ENCODE results near the gene SLC25A30.

Gene SLC25A30

GRCh38 chr13:45411221-45411620, 7.0 kb downstream of the SLC25A30 start:
- Histone ChIP-seq H3K27ac (ENCODE audit: low read depth, low read length) (no peak overlapping the region), H3K4me3 (ENCODE audit: insufficient read depth, low read length, poor library complexity, severe bottlenecking) (no peak overlapping the region), H3K9ac (ENCODE audit: low read length) (no peak overlapping the region), H3K9me2 (replicated peaks; ENCODE audit: insufficient read depth, low read length) (no peaks in the 10 kb centered on the region), H3K4me2 (ENCODE audit: low read depth, low read length, poor library complexity, severe bottlenecking) (no peak overlapping the region), H2AFZ (ENCODE audit: low read depth, low read length, severe bottlenecking) (no peak overlapping the region), H3K79me2 (ENCODE audit: insufficient read depth, low read length) (no peaks in the 10 kb centered on the region), H3K36me3 (ENCODE audit: low read length) (no peaks in the 10 kb centered on the region), H4K20me1 (ENCODE audit: low read depth, low read length) (no peaks in the 10 kb centered on the region), H3K27me3 (ENCODE audit: low read length) (no peaks in the 10 kb centered on the region), H3K9me3 (ENCODE audit: insufficient read depth, low read length) (no peaks in the 10 kb centered on the region), H3F3A (ENCODE audit: insufficient read depth) (no peaks in the 10 kb centered on the region)
- TF ChIP-seq, protein P1, sequence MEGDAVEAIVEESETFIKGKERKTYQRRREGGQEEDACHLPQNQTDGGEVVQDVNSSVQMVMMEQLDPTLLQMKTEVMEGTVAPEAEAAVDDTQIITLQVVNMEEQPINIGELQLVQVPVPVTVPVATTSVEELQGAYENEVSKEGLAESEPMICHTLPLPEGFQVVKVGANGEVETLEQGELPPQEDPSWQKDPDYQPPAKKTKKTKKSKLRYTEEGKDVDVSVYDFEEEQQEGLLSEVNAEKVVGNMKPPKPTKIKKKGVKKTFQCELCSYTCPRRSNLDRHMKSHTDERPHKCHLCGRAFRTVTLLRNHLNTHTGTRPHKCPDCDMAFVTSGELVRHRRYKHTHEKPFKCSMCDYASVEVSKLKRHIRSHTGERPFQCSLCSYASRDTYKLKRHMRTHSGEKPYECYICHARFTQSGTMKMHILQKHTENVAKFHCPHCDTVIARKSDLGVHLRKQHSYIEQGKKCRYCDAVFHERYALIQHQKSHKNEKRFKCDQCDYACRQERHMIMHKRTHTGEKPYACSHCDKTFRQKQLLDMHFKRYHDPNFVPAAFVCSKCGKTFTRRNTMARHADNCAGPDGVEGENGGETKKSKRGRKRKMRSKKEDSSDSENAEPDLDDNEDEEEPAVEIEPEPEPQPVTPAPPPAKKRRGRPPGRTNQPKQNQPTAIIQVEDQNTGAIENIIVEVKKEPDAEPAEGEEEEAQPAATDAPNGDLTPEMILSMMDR (IDR thresholded peaks at IDR 0.05; ENCODE audit: insufficient read depth, low read length, poor library complexity, severe bottlenecking), result no peak
- no peak for TF ChIP-seq EZH2phosphoT487 (conservative IDR thresholded peaks at IDR 0.05; ENCODE audit: low read length)

DNA sequence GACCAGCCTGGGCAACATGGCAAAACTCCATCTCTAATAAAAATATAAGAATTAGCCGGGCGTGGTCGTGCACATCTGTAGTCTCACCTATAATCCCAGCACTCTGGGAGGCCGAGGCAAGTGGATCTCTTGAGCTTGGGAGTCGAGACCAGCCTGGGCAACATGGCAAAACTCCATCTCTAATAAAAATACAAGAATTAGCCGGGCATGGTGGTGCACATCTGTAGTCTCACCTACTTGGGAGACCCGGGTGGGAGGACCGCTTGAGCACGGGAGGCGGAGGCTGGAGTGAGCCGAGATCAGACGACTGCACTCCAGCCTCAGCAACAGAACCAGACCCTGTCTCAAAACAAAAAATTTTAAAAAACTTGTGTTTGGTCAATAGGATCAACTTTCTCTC, 7.7 kb downstream of the SLC25A30 start:
- Histone ChIP-seq H3K79me2 (ENCODE audit: insufficient read depth, low read length) (no peaks in the 10 kb centered on the region), H3K27me3 (ENCODE audit: low read length) (no peaks in the 10 kb centered on the region), H3K4me3 (ENCODE audit: insufficient read depth, low read length, poor library complexity, severe bottlenecking) (no peak overlapping the region), H3K4me2 (ENCODE audit: low read depth, low read length, poor library complexity, severe bottlenecking) (no peak overlapping the region), H3K9me2 (replicated peaks; ENCODE audit: insufficient read depth, low read length) (no peaks in the 10 kb centered on the region), H3F3A (ENCODE audit: insufficient read depth) (no peaks in the 10 kb centered on the region), H2AFZ (ENCODE audit: low read depth, low read length, severe bottlenecking) (no peak overlapping the region), H3K27ac (ENCODE audit: low read depth, low read length) (no peak overlapping the region), H4K20me1 (ENCODE audit: low read depth, low read length) (no peaks in the 10 kb centered on the region), H3K9ac (ENCODE audit: low read length) (no peak overlapping the region), H3K9me3 (ENCODE audit: insufficient read depth, low read length) (no peaks in the 10 kb centered on the region), H3K36me3 (ENCODE audit: low read length) (no peaks in the 10 kb centered on the region)
- TF ChIP-seq, protein P1 (IDR thresholded peaks at IDR 0.05; ENCODE audit: insufficient read depth, low read length, poor library complexity, severe bottlenecking), result no peak
- TF ChIP-seq EZH2phosphoT487 (conservative IDR thresholded peaks at IDR 0.05; ENCODE audit: low read length), result no peak

DNA sequence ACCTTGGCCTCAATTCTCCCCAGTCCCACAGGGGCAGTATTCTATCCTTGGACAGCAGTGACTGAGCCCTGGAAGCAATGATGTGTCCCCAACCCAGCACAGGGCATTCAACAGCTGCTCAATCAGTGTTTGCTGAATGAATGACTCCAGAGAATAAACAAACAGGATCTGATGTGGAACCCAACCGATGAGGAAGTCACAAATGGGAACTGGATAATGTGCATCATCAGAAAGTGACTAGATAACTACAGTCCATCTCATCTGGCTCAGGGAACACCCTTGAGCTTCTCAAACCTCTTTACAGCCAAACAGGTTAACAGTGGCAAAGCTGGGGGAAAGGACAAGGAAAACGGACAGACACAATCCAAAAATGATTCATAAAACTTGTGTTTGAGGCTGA, 8.2 kb downstream of the SLC25A30 start:
- Histone ChIP-seq H3K27me3 (ENCODE audit: low read length) (no peaks in the 10 kb centered on the region), H2AFZ (ENCODE audit: low read depth, low read length, severe bottlenecking) (no peak overlapping the region), H3K9ac (ENCODE audit: low read length) (no peak overlapping the region), H3K4me3 (ENCODE audit: insufficient read depth, low read length, poor library complexity, severe bottlenecking) (no peak overlapping the region), H3K9me3 (ENCODE audit: insufficient read depth, low read length) (no peaks in the 10 kb centered on the region), H3K4me2 (ENCODE audit: low read depth, low read length, poor library complexity, severe bottlenecking) (no peak overlapping the region), H3K36me3 (ENCODE audit: low read length) (no peaks in the 10 kb centered on the region), H3F3A (ENCODE audit: insufficient read depth) (no peaks in the 10 kb centered on the region), H3K9me2 (replicated peaks; ENCODE audit: insufficient read depth, low read length) (no peaks in the 10 kb centered on the region), H4K20me1 (ENCODE audit: low read depth, low read length) (no peaks in the 10 kb centered on the region), H3K27ac (ENCODE audit: low read depth, low read length) (no peak overlapping the region), H3K79me2 (ENCODE audit: insufficient read depth, low read length) (no peaks in the 10 kb centered on the region)
- TF ChIP-seq, protein P1 (IDR thresholded peaks at IDR 0.05; ENCODE audit: insufficient read depth, low read length, poor library complexity, severe bottlenecking), result no peak
- no peak for TF ChIP-seq EZH2phosphoT487 (conservative IDR thresholded peaks at IDR 0.05; ENCODE audit: low read length)
